PC-3 (cell line): ENCODE measurements around the gene TMEM11. TPM values are rescaled to one million over a fixed set of nuclear protein-coding genes. Genes with fewer than 3 reads are reported as not detected.

Experiments used
- ATAC-seq: fragments of 200-7000 bp; cut with Tn5 transposase; 2 replicates; pipeline ENCODE4 v1.9.1; 2020; ENCODE audit warnings: mild to moderate bottlenecking, moderate library complexity
- BruUV-seq: library from RNA; stranded (reverse); fragments of 400-500 nt; replicated peaks from 2 replicates; lab custom pipeline; 2021; lab: Mats Ljungman, UMichigan
- CTCF ChIA-PET: fragments of 300-600 bp; sonication (Branson Sonifier 250); formaldehyde crosslinking; loops from one replicate; lab custom pipeline; 2022; ENCODE audit warnings: antibody characterized with exemption; lab: Charles Lee
- POLR2A ChIA-PET: fragments of 300-600 bp; sonication (Branson Sonifier 250); formaldehyde crosslinking; loops from one replicate; lab custom pipeline; 2022; ENCODE audit warnings: antibody characterized with exemption; ENCODE audit not compliant: unreplicated experiment; lab: Charles Lee
- DNase-seq: peaks from one replicate; pipeline ENCODE4 v3.0.0-alpha.2; 2015
- H2AFZ ChIP-seq: fragments of 300-600 bp; sonication (generic); 2 replicates; pipeline ENCODE4 v1.6.0; 2016; ENCODE audit warnings: antibody characterized with exemption, low read length
- H3F3A ChIP-seq: fragments of 300-600 bp; sonication (generic); one replicate; pipeline ENCODE4 v1.6.0; 2017; ENCODE audit warnings: antibody characterized with exemption, low read length, control low read depth, mild to moderate bottlenecking; ENCODE audit not compliant: unreplicated experiment
- H3K27ac ChIP-seq: fragments of 300-600 bp; sonication (generic); 2 replicates; pipeline ENCODE4 v1.5.1; 2016; ENCODE audit warnings: mild to moderate bottlenecking, low read length
- H3K27me3 ChIP-seq: fragments of 300-600 bp; sonication (generic); 2 replicates; pipeline ENCODE4 v1.6.1; 2016; ENCODE audit warnings: low read length, mixed read lengths
- H3K36me3 ChIP-seq: fragments of 300-600 bp; sonication (generic); 2 replicates; pipeline ENCODE4 v1.6.1; 2016; ENCODE audit warnings: low read depth, mixed run types, low read length, mixed read lengths
- H3K4me1 ChIP-seq: fragments of 300-600 bp; sonication (generic); 2 replicates; pipeline ENCODE4 v1.5.1; 2016; ENCODE audit warnings: low read length; ENCODE audit not compliant: insufficient read depth
- H3K4me2 ChIP-seq: fragments of 300-600 bp; sonication (generic); 2 replicates; pipeline ENCODE4 v1.6.0; 2016; ENCODE audit warnings: low read length
- H3K4me3 ChIP-seq: fragments of 300-600 bp; sonication (generic); 2 replicates; pipeline ENCODE4 v1.5.1; 2016; ENCODE audit warnings: mild to moderate bottlenecking, low read length, mixed read lengths
- H3K79me2 ChIP-seq: fragments of 300-600 bp; sonication (generic); 2 replicates; pipeline ENCODE4 v1.6.1; 2017; ENCODE audit warnings: low read length, mixed read lengths
- H3K9ac ChIP-seq: fragments of 300-600 bp; sonication (generic); 2 replicates; pipeline ENCODE4 v1.6.0; 2016; ENCODE audit warnings: mild to moderate bottlenecking, low read length
- H3K9me2 ChIP-seq: fragments of 300-600 bp; sonication (generic); replicated peaks from 2 replicates; pipeline ENCODE4 v1.6.1; 2016; ENCODE audit warnings: mixed run types, low read length, mixed read lengths
- H3K9me3 ChIP-seq: fragments of 300-600 bp; sonication (generic); 2 replicates; pipeline ENCODE4 v1.6.1; 2016; ENCODE audit warnings: low read length, mixed read lengths
- H4K20me1 ChIP-seq: fragments of 300-600 bp; sonication (generic); 2 replicates; pipeline ENCODE4 v1.6.1; 2016; ENCODE audit warnings: low read length, mixed read lengths
- CTCF ChIP-seq: fragments of 300-600 bp; sonication (generic); conservative IDR thresholded peaks from 2 replicates; pipeline ENCODE4 v1.5.1; 2017; ENCODE audit warnings: antibody characterized with exemption, low read depth, mild to moderate bottlenecking, low read length
- EZH2 ChIP-seq: fragments of 300-600 bp; sonication (generic); IDR thresholded peaks from one replicate; pipeline ENCODE4 v1.6.1; 2017; ENCODE audit warnings: antibody characterized with exemption, mild to moderate bottlenecking, low read length; ENCODE audit not compliant: unreplicated experiment
- EZH2phosphoT487 ChIP-seq: fragments of 300-600 bp; sonication (generic); IDR thresholded peaks from 2 replicates; pipeline ENCODE4 v1.6.1; 2018; ENCODE audit warnings: mild to moderate bottlenecking, antibody characterized with exemption, low read length, borderline replicate concordance
- intact Hi-C: fragments of 100-400 bp; cut with micrococcal nuclease; formaldehyde crosslinking; loops from 2 replicates; pipeline ENCODE4 v1.9.0; 2023
- total RNA-seq: library from RNA; depleted of rRNA; stranded (reverse); fragments of >200 nt; gene quantifications from 2 replicates; pipeline ENCODE4 v1.2.3, GENCODE V29; 2014

Gene TMEM11
- total RNA-seq, 1 experiment from 2014 or later, result 70.8 TPM

GRCh38 chr17:21209511-21210175 lies 4.3 kb downstream of the TMEM11 start:
- no peak for DNase-seq
- Histone ChIP-seq H3K27me3 (no peaks in the 10 kb centered on the region), H3K9me3 (no peaks in the 10 kb centered on the region), H3K4me1 (peaks cover 20% of the 10 kb centered on the region), H3K4me2 (no peak overlapping the region), H3K9ac (no peak overlapping the region), H3K36me3 (peaks cover 28% of the 10 kb centered on the region), H3F3A (no peaks in the 10 kb centered on the region), H2AFZ (no peak overlapping the region), H3K79me2 (peaks cover 96% of the 10 kb centered on the region), H3K27ac (no peak overlapping the region), H3K4me3 (no peak overlapping the region), H3K9me2 (no peaks in the 10 kb centered on the region), H4K20me1 (peaks cover 70% of the 10 kb centered on the region)
- TF ChIP-seq EZH2phosphoT487 (no peak), CTCF (no peak), EZH2 (no peak)
- intact Hi-C loops, result loop anchor here (5.0 kb wide), 1 partner anchor 43 kb away; the partner anchor contains the start of gene NATD1
- ChIA-PET POLR2A (no interaction called here), CTCF (no interaction called here)
- BruUV-seq, result no TSS peak
- no peak for ATAC-seq

GRCh38 chr17:21208352-21208751 lies 5.6 kb downstream of the TMEM11 start:
- ChIA-PET POLR2A (no interaction called here), CTCF (no interaction called here)
- no peak overlapping the region for H3K27ac ChIP-seq
- intact Hi-C loops, result no loop called here
- DNase-seq, result no peak
- peaks cover 20% of the 10 kb centered on the region for H3K4me1 ChIP-seq
- TF ChIP-seq EZH2phosphoT487, result no peak
- TF ChIP-seq CTCF, result no peak
- no peak for TF ChIP-seq EZH2
- H3K4me3 ChIP-seq, result no peak overlapping the region
- H3K79me2 ChIP-seq, result peaks cover 100% of the 10 kb centered on the region
- H2AFZ ChIP-seq, result no peak overlapping the region
- H3K4me2 ChIP-seq, result no peak overlapping the region
- H3K36me3 ChIP-seq, result peaks cover 28% of the 10 kb centered on the region
- no peaks in the 10 kb centered on the region for H3K27me3 ChIP-seq
- H3K9ac ChIP-seq, result no peak overlapping the region
- no TSS peak for BruUV-seq
- peaks cover 70% of the 10 kb centered on the region for H4K20me1 ChIP-seq
- no peaks in the 10 kb centered on the region for H3K9me2 ChIP-seq
- no peaks in the 10 kb centered on the region for H3F3A ChIP-seq
- H3K9me3 ChIP-seq, result no peaks in the 10 kb centered on the region
- ATAC-seq, result no peak

GRCh38 chr17:21204935-21205334 lies 9.0 kb downstream of the TMEM11 start:
- Histone ChIP-seq H2AFZ (no peak overlapping the region), H4K20me1 (peaks cover 63% of the 10 kb centered on the region), H3K27me3 (no peaks in the 10 kb centered on the region), H3K9me2 (no peaks in the 10 kb centered on the region), H3K4me3 (no peak overlapping the region), H3K36me3 (peaks cover 19% of the 10 kb centered on the region; the same call in 1 of the 2 replicates), H3K9me3 (no peaks in the 10 kb centered on the region), H3K4me2 (no peak overlapping the region), H3K4me1 (no peaks in the 10 kb centered on the region), H3K27ac (no peak overlapping the region), H3K9ac (no peak overlapping the region), H3F3A (no peaks in the 10 kb centered on the region), H3K79me2 (peaks cover 100% of the 10 kb centered on the region)
- TF ChIP-seq EZH2phosphoT487 (no peak), EZH2 (no peak), CTCF (no peak)
- intact Hi-C loops, result no loop called here
- DNase-seq, result no peak
- CTCF ChIA-PET, result no interaction called here
- POLR2A ChIA-PET, result no interaction called here
- no TSS peak for BruUV-seq
- ATAC-seq, result no peak
